ENCODE measurements around the gene CYFIP2. TPM values are rescaled to one million over a fixed set of nuclear protein-coding genes. Genes with fewer than 3 reads are reported as not detected.

The CYFIP2 gene
- total and polyA plus RNA-seq, 11 donors = 23.2 to 62.7 (median 37.4) TPM

DNA sequence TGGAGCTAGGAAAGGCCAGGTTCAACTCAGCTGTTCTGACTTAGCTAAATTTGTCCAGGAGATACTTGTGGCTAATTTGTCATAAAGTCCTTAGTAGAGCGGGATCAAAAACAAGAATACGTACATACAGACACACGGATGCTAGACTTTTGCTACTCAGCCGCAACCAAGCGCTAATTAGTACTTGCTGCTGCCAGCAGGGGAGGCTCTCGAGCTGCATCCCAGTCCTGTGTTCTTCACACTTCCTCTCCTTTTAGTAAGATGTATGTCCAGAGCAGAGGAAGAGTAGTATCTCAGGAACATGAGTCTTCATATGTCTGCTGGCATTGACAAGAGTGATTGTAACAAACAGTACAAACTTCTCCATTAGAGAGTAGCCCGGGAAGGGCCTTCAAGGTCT, 58.3 kb downstream of the CYFIP2 start:
- intact Hi-C loops (cut with DNase I) = loop anchor here in 1 of 10 donors (10.0 kb wide), 2 partner anchors 391 to 421 kb away; partner anchors contain the start of gene LSM11
- 94 to 97% (median 95%) methylated on average over 7 of the region's 7 CpGs for WGBS, 4 donors
- no peak for ATAC-seq

GRCh38 chr5:157326440-157327005, 60.6 kb downstream of the CYFIP2 start:
- Histone ChIP-seq H3K9me3 (no peaks in the 10 kb centered on the region), H3K36me3 (peaks cover 0 to 41% (median 14%) of the 10 kb centered on the region in 9 donors), H3K27ac (no peak overlapping the region), H3K27me3 (no peaks in the 10 kb centered on the region), H3K4me3 (no peak overlapping the region), H3K4me1 (peaks cover 0 to 13% (median 0%) of the 10 kb centered on the region in 12 donors)
- ATAC-seq (no peak), DNase-seq (no peak)
- no peak for TF ChIP-seq POLR2A (IDR thresholded peaks at IDR 0.05)
- TF ChIP-seq, protein P1, sequence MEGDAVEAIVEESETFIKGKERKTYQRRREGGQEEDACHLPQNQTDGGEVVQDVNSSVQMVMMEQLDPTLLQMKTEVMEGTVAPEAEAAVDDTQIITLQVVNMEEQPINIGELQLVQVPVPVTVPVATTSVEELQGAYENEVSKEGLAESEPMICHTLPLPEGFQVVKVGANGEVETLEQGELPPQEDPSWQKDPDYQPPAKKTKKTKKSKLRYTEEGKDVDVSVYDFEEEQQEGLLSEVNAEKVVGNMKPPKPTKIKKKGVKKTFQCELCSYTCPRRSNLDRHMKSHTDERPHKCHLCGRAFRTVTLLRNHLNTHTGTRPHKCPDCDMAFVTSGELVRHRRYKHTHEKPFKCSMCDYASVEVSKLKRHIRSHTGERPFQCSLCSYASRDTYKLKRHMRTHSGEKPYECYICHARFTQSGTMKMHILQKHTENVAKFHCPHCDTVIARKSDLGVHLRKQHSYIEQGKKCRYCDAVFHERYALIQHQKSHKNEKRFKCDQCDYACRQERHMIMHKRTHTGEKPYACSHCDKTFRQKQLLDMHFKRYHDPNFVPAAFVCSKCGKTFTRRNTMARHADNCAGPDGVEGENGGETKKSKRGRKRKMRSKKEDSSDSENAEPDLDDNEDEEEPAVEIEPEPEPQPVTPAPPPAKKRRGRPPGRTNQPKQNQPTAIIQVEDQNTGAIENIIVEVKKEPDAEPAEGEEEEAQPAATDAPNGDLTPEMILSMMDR (IDR thresholded peaks at IDR 0.05) = no peak
- 82 to 89% (median 84%) methylated on average over 7 of the region's 7 CpGs for WGBS, 4 donors
- intact Hi-C loops (cut with DNase I) = loop anchor here (5.0 to 10.0 kb wide), 7 partner anchors 146 to 418 kb away; partner anchors contain the start of gene LSM11 (in 4 of the 10)

More for the DNA sequence above, 58.3 kb downstream of the CYFIP2 start:
- H3K27ac ChIP-seq = no peak overlapping the region
- no peak for DNase-seq
- H3K9me3 ChIP-seq = no peaks in the 10 kb centered on the region
- H3K4me3 ChIP-seq = no peak overlapping the region
- peaks cover 0 to 51% (median 25%) of the 10 kb centered on the region in 9 donors for H3K36me3 ChIP-seq
- no peak for TF ChIP-seq POLR2A (IDR thresholded peaks at IDR 0.05)
- TF ChIP-seq, protein P1 (IDR thresholded peaks at IDR 0.05) = peak in 4 of 12 donors; percentile 15 to 23 (median 19)
- H3K4me1 ChIP-seq = peaks cover 0 to 13% (median 0%) of the 10 kb centered on the region in 12 donors
- no peaks in the 10 kb centered on the region for H3K27me3 ChIP-seq

GRCh38 chr5:157327771-157328170, 61.8 kb downstream of the CYFIP2 start:
- DNase-seq = no peak
- Histone ChIP-seq H3K27ac (peak overlapping the region in 1 of 12 donors; percentile 24), H3K36me3 (peaks cover 0 to 52% (median 22%) of the 10 kb centered on the region in 9 donors), H3K4me3 (peak overlapping the region in 2 of 12 donors; percentile 32 to 37), H3K9me3 (no peaks in the 10 kb centered on the region), H3K4me1 (peaks cover 0 to 13% (median 0%) of the 10 kb centered on the region in 12 donors), H3K27me3 (no peaks in the 10 kb centered on the region)
- ATAC-seq = no peak
- TF ChIP-seq, protein P1 (IDR thresholded peaks at IDR 0.05) = no peak
- TF ChIP-seq POLR2A (IDR thresholded peaks at IDR 0.05) = no peak
- intact Hi-C loops (cut with DNase I) = loop anchor here (1.0 to 10.0 kb wide), 11 partner anchors 145 to 417 kb away; partner anchors contain the start of gene LSM11 (in 6 of the 10)
- 54 to 61% (median 58%) methylated on average over 3 of the region's 3 CpGs for whole genome bisulfite sequencing, 4 donors

- DNase-seq (peak in 4 of 5 donors; percentile 59 to 68 (median 60)), ATAC-seq (peak; percentile 86 to 97 (median 94))
- Histone ChIP-seq H3K4me1 (peaks cover 0 to 13% (median 0%) of the 10 kb centered on the region in 12 donors), H3K27me3 (no peaks in the 10 kb centered on the region), H3K4me3 (peak overlapping the region in 9 of 12 donors; percentile 4 to 37 (median 12)), H3K27ac (peak overlapping the region in 1 of 12 donors; percentile 24), H3K9me3 (no peaks in the 10 kb centered on the region), H3K36me3 (peaks cover 0 to 58% (median 20%) of the 10 kb centered on the region in 9 donors)
- intact Hi-C loops (cut with DNase I) = loop anchor here (1.0 to 10.0 kb wide), 11 partner anchors 144 to 416 kb away; partner anchors contain the start of gene LSM11 (in 6 of the 10)
- WGBS, 4 donors = 13 to 18% (median 16%) methylated on average over 12 of the region's 12 CpGs
- TF ChIP-seq POLR2A (IDR thresholded peaks at IDR 0.05) = no peak
- TF ChIP-seq, protein P1 (IDR thresholded peaks at IDR 0.05) = peak; percentile 80 to 94 (median 90)
Observed at GRCh38 chr5:157328277-157328912, 62.5 kb downstream of the CYFIP2 start.
